GM18505 (cell line): ENCODE measurements around the gene MED23.

Experiments
- ATAC-seq: cut with Tn5 transposase; IDR thresholded peaks from one replicate; pipeline ENCODE4 v1.9.1; 2021; ENCODE audit not compliant: unreplicated experiment
- POLR2A ChIP-seq: IDR thresholded peaks from 4 replicates; pipeline ENCODE4 v1.6.1; 2011; ENCODE audit warnings: borderline replicate concordance; ENCODE audit not compliant: insufficient read depth, insufficient read length; ENCODE audit errors: extremely low read depth

MED23 gene

DNA sequence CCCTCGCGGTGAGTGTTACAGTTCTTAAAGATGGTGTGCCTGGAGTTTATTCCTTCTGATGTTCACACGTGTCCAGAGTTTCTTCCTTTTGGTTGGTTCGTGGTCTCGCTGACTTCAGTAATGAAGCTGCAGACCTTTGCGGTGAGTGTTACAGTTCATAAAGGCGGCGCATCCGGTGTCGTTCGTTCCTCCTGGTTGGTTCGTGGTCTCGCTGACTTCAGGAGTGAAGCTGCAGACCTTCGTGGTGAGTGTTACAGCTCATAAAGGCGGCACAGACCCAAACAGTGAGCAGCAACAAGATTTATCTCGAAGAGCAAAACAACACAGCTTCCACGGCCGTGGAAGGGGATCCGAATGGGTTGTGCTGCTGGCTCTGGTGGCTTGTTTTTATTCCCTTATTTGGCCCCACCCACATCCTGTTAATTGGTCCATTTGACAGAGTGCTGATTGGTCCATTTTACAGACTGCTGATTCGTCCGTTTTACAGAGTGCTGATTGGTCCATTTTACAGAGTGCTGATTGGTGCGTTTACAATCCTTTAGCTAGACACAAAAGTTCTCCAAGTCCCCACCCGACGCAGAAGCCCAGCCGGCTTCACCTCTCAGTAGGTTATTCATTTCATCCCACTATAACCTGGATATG, 103.2 kb downstream of the MED23 start:
- no peak for ATAC-seq
- TF ChIP-seq POLR2A: no peak

DNA sequence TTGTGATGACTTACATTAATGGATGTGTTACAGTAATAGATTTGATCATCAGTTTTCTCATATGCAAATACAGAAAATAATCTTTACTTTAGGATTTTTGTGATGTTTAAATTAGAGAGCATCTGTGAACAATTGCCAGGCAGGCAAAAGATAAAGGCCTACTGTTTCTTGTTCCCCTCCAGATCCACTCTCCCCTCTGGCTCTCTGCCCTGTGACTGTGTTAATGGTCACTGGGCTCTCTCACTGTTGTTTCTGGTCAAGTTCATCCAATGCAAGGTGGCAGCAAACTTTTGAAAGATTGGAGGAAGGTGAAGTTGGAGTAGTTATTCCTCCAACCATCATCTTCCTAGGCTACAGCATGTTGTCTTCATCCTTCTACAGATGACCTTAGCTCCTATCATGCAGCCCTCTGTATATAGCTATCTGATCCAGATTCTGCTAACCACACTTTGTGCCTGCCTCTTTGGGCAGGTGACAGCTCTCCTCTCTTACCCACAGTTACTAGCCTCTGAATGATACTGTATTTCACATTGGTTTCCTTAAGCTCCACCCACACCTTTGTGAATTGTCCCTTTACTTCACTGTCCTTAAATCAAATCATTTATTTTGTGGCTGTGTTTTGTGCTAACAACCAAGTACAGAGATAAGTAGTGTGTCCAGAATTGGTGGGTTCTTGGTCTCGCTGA, 103.9 kb downstream of the MED23 start:
- no peak for ATAC-seq
- no peak for TF ChIP-seq POLR2A
